ENCODE results near the gene GALNT17.

DNA sequence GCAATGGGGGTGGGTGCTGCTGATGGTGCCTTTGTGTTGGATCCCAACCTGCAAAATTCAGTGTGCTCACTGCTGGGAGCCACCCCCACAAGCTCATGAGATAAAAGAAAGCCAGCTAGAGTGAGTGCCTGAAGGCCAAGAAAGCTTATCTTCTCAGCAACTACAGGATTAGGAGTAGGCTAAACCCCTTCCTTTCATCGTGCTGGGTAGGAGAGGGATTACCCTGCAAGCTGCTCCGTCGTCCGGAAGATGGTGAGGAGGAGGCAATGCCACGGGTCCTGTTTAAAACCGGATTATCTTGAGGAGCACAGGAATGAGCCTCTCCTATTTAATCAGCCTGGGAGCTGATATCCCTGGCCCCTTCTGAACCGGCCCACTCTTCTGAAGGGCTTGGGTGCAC lies 258.0 kb downstream of the GALNT17 start:
- TF ChIP-seq SP1 (IDR thresholded peaks at IDR 0.05) (no peak), CTBP1 (IDR thresholded peaks at IDR 0.05; ENCODE audit: borderline replicate concordance) (no peak), SUZ12 (IDR thresholded peaks at IDR 0.05) (no peak), BHLHE40 (IDR thresholded peaks at IDR 0.05; ENCODE audit: borderline replicate concordance) (no peak), NFRKB (IDR thresholded peaks at IDR 0.05) (no peak), HDGF (IDR thresholded peaks at IDR 0.05; ENCODE audit: borderline replicate concordance) (no peak), ELF4 (IDR thresholded peaks at IDR 0.05) (no peak), FOXM1 (IDR thresholded peaks at IDR 0.05; ENCODE audit: borderline replicate concordance) (no peak), TARDBP (IDR thresholded peaks at IDR 0.05) (no peak), ARNT (IDR thresholded peaks at IDR 0.05) (no peak), FOXK2 (IDR thresholded peaks at IDR 0.05) (no peak), ZNF384 (IDR thresholded peaks at IDR 0.05) (no peak), L3MBTL2 (conservative IDR thresholded peaks at IDR 0.05) (no peak), FOXA1 (IDR thresholded peaks at IDR 0.05) (no peak)
